Kidney epithelial cell (primary cell): Measurements from ENCODE around the gene LRTM1. TPM values are rescaled to one million over a fixed set of nuclear protein-coding genes. Genes with fewer than 3 reads are reported as not detected.

Experiments used
- DNase-seq: peaks from one replicate; pipeline ENCODE4 v3.0.0-alpha.2; 2010; ENCODE audit warnings: low read depth
- H3K27me3 ChIP-seq: 2 replicates; pipeline ENCODE4 v1.6.0; 2011; ENCODE audit warnings: low read length; ENCODE audit not compliant: control insufficient read depth, insufficient read depth
- H3K36me3 ChIP-seq: 2 replicates; pipeline ENCODE4 v1.5.1; 2011; ENCODE audit warnings: low read length; ENCODE audit not compliant: control insufficient read depth, insufficient read depth
- H3K4me3 ChIP-seq: 2 replicates; pipeline ENCODE4 v1.5.1; 2011; ENCODE audit warnings: low read depth, mild to moderate bottlenecking, control low read depth, low read length
- CTCF ChIP-seq: IDR thresholded peaks from 2 replicates; pipeline ENCODE4 v1.5.1; 2011; ENCODE audit warnings: mild to moderate bottlenecking, moderate library complexity, low read length, control low read depth, inconsistent platforms; ENCODE audit not compliant: insufficient read depth, poor library complexity, severe bottlenecking
- total RNA-seq: library from RNA; depleted of rRNA; stranded (reverse); fragments of >200 nt; gene quantifications from 2 replicates; pipeline ENCODE4 v1.2.3, GENCODE V29; 2015

Gene LRTM1
- not detected in 2 replicates for total RNA-seq

DNA sequence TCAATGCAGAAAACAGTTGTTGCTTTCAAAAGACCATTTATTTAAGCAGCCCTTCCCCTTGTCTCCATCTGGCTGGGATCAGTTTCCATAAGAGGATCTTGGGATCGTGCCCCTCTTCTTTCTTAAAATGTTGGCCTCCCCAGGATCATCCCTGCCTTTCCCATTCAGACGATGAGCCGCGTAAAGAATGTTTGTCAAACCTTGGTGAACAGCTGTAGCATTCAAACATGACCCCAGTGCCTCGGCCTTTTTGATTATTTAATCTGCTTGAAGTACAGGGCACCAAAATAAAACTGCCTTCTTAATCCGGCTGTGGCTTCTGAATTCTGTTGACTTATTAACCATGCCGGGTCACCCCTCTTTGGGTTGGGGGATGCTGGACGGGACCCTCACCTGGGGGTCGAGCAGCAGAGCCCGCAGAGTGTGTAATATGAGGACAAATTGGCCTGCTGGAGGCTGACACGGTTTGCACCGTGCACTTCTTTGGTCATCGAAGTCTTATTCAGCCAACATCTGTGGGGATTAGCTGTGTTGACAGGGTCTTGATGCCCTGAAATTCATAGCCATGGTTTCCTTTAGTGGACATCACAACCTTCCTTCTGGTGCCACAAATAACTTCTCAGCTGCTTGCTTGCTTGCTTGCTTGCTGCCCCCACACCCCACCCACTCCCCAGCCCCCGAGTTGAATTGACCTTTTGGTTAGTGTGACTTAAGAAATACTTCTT lies at the start of gene LRTM1:
LRTM1 (minus strand) TSS at position 14 of the 725 bp plus-strand sequence. CDS start 148 bp downstream, outside the sequence.
- Histone ChIP-seq H3K4me3 (no peak within 1 kb of the TSS), H3K36me3 (no peaks in the 10 kb centered on the region), H3K27me3 (no peaks in the 10 kb centered on the region)
- TF ChIP-seq CTCF = no peak
- DNase-seq = no peak

- no peak for TF ChIP-seq CTCF
- no peak for DNase-seq
- Histone ChIP-seq H3K27me3 (no peaks in the 10 kb centered on the region), H3K4me3 (no peak overlapping the region), H3K36me3 (no peaks in the 10 kb centered on the region)
Observed at GRCh38 chr3:54977439-54977838, 49.6 kb upstream of the LRTM1 start.

GRCh38 chr3:54970895-54971294 lies 43.0 kb upstream of the LRTM1 start:
- Histone ChIP-seq H3K4me3 (no peak overlapping the region), H3K36me3 (no peaks in the 10 kb centered on the region)
- DNase-seq = no peak

DNA sequence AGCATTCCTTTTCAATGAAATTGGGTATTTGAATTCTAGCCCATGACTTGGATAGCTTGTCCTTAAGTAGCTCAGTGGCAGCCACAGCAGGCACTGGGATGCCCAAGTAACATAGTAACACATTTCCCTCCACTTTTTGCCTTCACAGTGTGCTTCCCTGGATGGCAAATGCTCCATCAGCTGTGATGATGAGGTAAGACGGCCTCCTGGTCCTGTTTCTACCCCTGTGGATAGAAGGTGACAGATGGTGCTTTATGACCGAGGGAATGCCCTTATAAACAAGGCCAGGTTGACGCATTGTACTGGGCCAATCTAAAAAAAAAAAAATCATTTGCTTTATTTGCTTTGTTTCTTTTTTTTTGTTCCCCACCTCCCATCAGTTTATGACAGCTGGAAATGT lies 41.8 kb upstream of the LRTM1 start:
- no peak for DNase-seq
- Histone ChIP-seq H3K27me3 (no peaks in the 10 kb centered on the region), H3K4me3 (no peak overlapping the region), H3K36me3 (no peaks in the 10 kb centered on the region)
- TF ChIP-seq CTCF = no peak

More at GRCh38 chr3:54970895-54971294, 43.0 kb upstream of the LRTM1 start:
- no peaks in the 10 kb centered on the region for H3K27me3 ChIP-seq
- no peak for TF ChIP-seq CTCF

- no peaks in the 10 kb centered on the region for H3K27me3 ChIP-seq
- no peak overlapping the region for H3K4me3 ChIP-seq
- no peaks in the 10 kb centered on the region for H3K36me3 ChIP-seq
- TF ChIP-seq CTCF = no peak
- no peak for DNase-seq
Observed at GRCh38 chr3:54968546-54969172, 40.8 kb upstream of the LRTM1 start.
